ENCODE data around the gene SKOR1.

SKOR1 gene

GRCh38 chr15:67863442-67863987 is 38.2 kb downstream of the SKOR1 start:
- Histone ChIP-seq H4K20me1 (ENCODE audit: insufficient read depth, low read length) (no peaks in the 10 kb centered on the region), H3K9me3 (ENCODE audit: insufficient read depth, low read length, severe bottlenecking) (no peaks in the 10 kb centered on the region), H3K9ac (ENCODE audit: low read depth, low read length) (peak overlapping the region; percentile 45), H3K36me3 (ENCODE audit: insufficient read depth, low read length) (no peaks in the 10 kb centered on the region), H3K4me3 (ENCODE audit: low read depth in 1 of 2, low read length in 2 of 2) (peak overlapping the region in 1 of 2 experiments; percentile 50; a peak in 2 of 4 replicates), H3K4me1 (ENCODE audit: insufficient read depth, low read length) (peaks cover 14% of the 10 kb centered on the region), H3K27ac (ENCODE audit: low read length) (no peak overlapping the region), H2AFZ (ENCODE audit: low read depth, low read length) (peak overlapping the region; percentile 78), H3K79me2 (ENCODE audit: insufficient read depth, low read length) (no peaks in the 10 kb centered on the region), H3K27me3 (ENCODE audit: insufficient read depth, low read length, poor library complexity) (no peaks in the 10 kb centered on the region), H3K4me2 (ENCODE audit: insufficient read depth, low read length) (peak overlapping the region; percentile 68)
- TF ChIP-seq CTCF (IDR thresholded peaks at IDR 0.05; ENCODE audit: borderline replicate concordance, extremely low read depth, low read length, poor library complexity, severe bottlenecking) = peak; percentile 83
- TF ChIP-seq EZH2 (IDR thresholded peaks at IDR 0.05; ENCODE audit: borderline replicate concordance, low read depth, low read length, severe bottlenecking) = no peak
- DNase-seq (peak; percentile 77), ATAC-seq (ENCODE audit: insufficient read depth, low read depth) (peak; percentile 99)

GRCh38 chr15:67865331-67865730 is 40.0 kb downstream of the SKOR1 start:
- Histone ChIP-seq H3K9me3 (ENCODE audit: insufficient read depth, low read length, severe bottlenecking) (peaks cover 9% of the 10 kb centered on the region), H3K4me1 (ENCODE audit: insufficient read depth, low read length) (peaks cover 14% of the 10 kb centered on the region), H4K20me1 (ENCODE audit: insufficient read depth, low read length) (no peaks in the 10 kb centered on the region), H3K4me3 (ENCODE audit: low read depth in 1 of 2, low read length in 2 of 2) (no peak overlapping the region), H3K9ac (ENCODE audit: low read depth, low read length) (no peak overlapping the region), H2AFZ (ENCODE audit: low read depth, low read length) (no peak overlapping the region), H3K4me2 (ENCODE audit: insufficient read depth, low read length) (no peak overlapping the region), H3K36me3 (ENCODE audit: insufficient read depth, low read length) (no peaks in the 10 kb centered on the region), H3K27me3 (ENCODE audit: insufficient read depth, low read length, poor library complexity) (no peaks in the 10 kb centered on the region), H3K27ac (ENCODE audit: low read length) (no peak overlapping the region), H3K79me2 (ENCODE audit: insufficient read depth, low read length) (no peaks in the 10 kb centered on the region)
- ATAC-seq (ENCODE audit: insufficient read depth, low read depth) (no peak), DNase-seq (no peak)
- TF ChIP-seq CTCF (IDR thresholded peaks at IDR 0.05; ENCODE audit: borderline replicate concordance, extremely low read depth, low read length, poor library complexity, severe bottlenecking) = no peak
- no peak for TF ChIP-seq EZH2 (IDR thresholded peaks at IDR 0.05; ENCODE audit: borderline replicate concordance, low read depth, low read length, severe bottlenecking)

- TF ChIP-seq CTCF (IDR thresholded peaks at IDR 0.05; ENCODE audit: borderline replicate concordance, extremely low read depth, low read length, poor library complexity, severe bottlenecking) (no peak), EZH2 (IDR thresholded peaks at IDR 0.05; ENCODE audit: borderline replicate concordance, low read depth, low read length, severe bottlenecking) (no peak)
- no peak for ATAC-seq (ENCODE audit: insufficient read depth, low read depth)
- Histone ChIP-seq H3K9ac (ENCODE audit: low read depth, low read length) (no peak overlapping the region), H3K36me3 (ENCODE audit: insufficient read depth, low read length) (no peaks in the 10 kb centered on the region), H3K4me2 (ENCODE audit: insufficient read depth, low read length) (no peak overlapping the region), H3K27me3 (ENCODE audit: insufficient read depth, low read length, poor library complexity) (no peaks in the 10 kb centered on the region), H3K9me3 (ENCODE audit: insufficient read depth, low read length, severe bottlenecking) (peaks cover 9% of the 10 kb centered on the region), H3K79me2 (ENCODE audit: insufficient read depth, low read length) (no peaks in the 10 kb centered on the region), H2AFZ (ENCODE audit: low read depth, low read length) (no peak overlapping the region), H3K4me1 (ENCODE audit: insufficient read depth, low read length) (peaks cover 14% of the 10 kb centered on the region), H4K20me1 (ENCODE audit: insufficient read depth, low read length) (no peaks in the 10 kb centered on the region), H3K4me3 (ENCODE audit: low read depth in 1 of 2, low read length in 2 of 2) (no peak overlapping the region), H3K27ac (ENCODE audit: low read length) (no peak overlapping the region)
- no peak for DNase-seq
Measured at GRCh38 chr15:67865766-67866165, 40.5 kb downstream of the SKOR1 start.
